GM18909 (cell line): Measurements from ENCODE around the gene IQSEC1.
A peak's percentile ranks its signal among the peaks of the same experiment; 100 is the strongest.

Experiments
- ATAC-seq: cut with Tn5 transposase; IDR thresholded peaks from one replicate; pipeline ENCODE4 v1.9.1; 2021; ENCODE audit warnings: mild to moderate bottlenecking; ENCODE audit not compliant: unreplicated experiment, poor library complexity

Gene IQSEC1

GRCh38 chr3:12977117-12977808 lies 96.0 kb downstream of the IQSEC1 start:
- no peak for ATAC-seq

- ATAC-seq = no peak
Observed at GRCh38 chr3:12975748-12976522, 97.3 kb downstream of the IQSEC1 start.

GRCh38 chr3:12974819-12975218 lies 98.4 kb downstream of the IQSEC1 start:
- ATAC-seq = no peak

GRCh38 chr3:12974334-12974733 lies 98.9 kb downstream of the IQSEC1 start:
- ATAC-seq = peak; percentile 13

GRCh38 chr3:12973827-12974226 lies 99.4 kb downstream of the IQSEC1 start:
- peak; percentile 52 for ATAC-seq

GRCh38 chr3:12972781-12973702 lies 100.2 kb downstream of the IQSEC1 start:
- ATAC-seq = no peak

- no peak for ATAC-seq
Observed at GRCh38 chr3:12972043-12972442, 101.2 kb downstream of the IQSEC1 start.

- ATAC-seq = no peak
Observed at GRCh38 chr3:12970684-12971083, 102.5 kb downstream of the IQSEC1 start.

- ATAC-seq = no peak
Observed at GRCh38 chr3:12969486-12969885, 103.7 kb downstream of the IQSEC1 start.

- no peak for ATAC-seq
Observed at GRCh38 chr3:12968541-12968940, 104.7 kb downstream of the IQSEC1 start.

GRCh38 chr3:12967606-12968351 lies 105.5 kb downstream of the IQSEC1 start:
- peak; percentile 70 for ATAC-seq

GRCh38 chr3:12966847-12967605 lies 106.2 kb downstream of the IQSEC1 start:
- ATAC-seq = peak; percentile 32

- no peak for ATAC-seq
Observed at GRCh38 chr3:12965999-12966846, 107.0 kb downstream of the IQSEC1 start.

GRCh38 chr3:12964711-12965612 lies 108.3 kb downstream of the IQSEC1 start:
- ATAC-seq = no peak

GRCh38 chr3:12963922-12964701 lies 109.1 kb downstream of the IQSEC1 start:
- ATAC-seq = no peak

- no peak for ATAC-seq
Observed at GRCh38 chr3:12963231-12963896, 109.9 kb downstream of the IQSEC1 start.
